Motor neuron (in vitro differentiated cells): ENCODE measurements around the gene RXRA. TPM values are rescaled to one million over a fixed set of nuclear protein-coding genes. Genes with fewer than 3 reads are reported as not detected.
A peak's percentile ranks its signal among the peaks of the same experiment; 100 is the strongest.

Experiments
- ATAC-seq, 8 experiments: fragments of 200-7000 bp; cut with Tn5 transposase; replicated peaks in 6 of 8; 2 replicates each; pipeline ENCODE4 v1.8.0; 2021; ENCODE audit warnings: mild to moderate bottlenecking in 8 of 8, moderate library complexity in 8 of 8
- H3K27ac ChIP-seq, 2 donors: fragments of 250-450 bp; sonication (Bioruptor Pico); 2 replicates each; pipeline ENCODE4 v1.9.0; 2021; ENCODE audit warnings: antibody characterized with exemption in 2 of 2, mild to moderate bottlenecking in 2 of 2, moderate library complexity in 1 of 2
- H3K4me1 ChIP-seq, 2 donors: fragments of 250-450 bp; sonication (Bioruptor Pico); replicated peaks in 1 of 2; 2 replicates each; pipeline ENCODE4 v1.6.1; 2021; ENCODE audit warnings: antibody characterized with exemption in 2 of 2, mild to moderate bottlenecking in 2 of 2, moderate library complexity in 1 of 2
- H3K4me3 ChIP-seq, 5 donors: fragments of 250-450 bp; sonication (Bioruptor Pico); 2 replicates each; pipeline ENCODE4 v1.9.0; 2021; ENCODE audit warnings: antibody characterized with exemption in 5 of 5, mild to moderate bottlenecking in 5 of 5, moderate library complexity in 4 of 5
- WGBS, 10 experiments: fragments of 450-650 bp; shearing (Covaris generic); methylation state at CpG; one replicate each; pipeline ENCODE4 v1.0.0; 2022; 5-methylcytosine and 5-hydroxymethylcytosine counted together
- in situ Hi-C, 9 experiments: fragments of 400-800 bp; cut with MboI; loops; one replicate each; pipeline ENCODE4 v1.15.0; 2021; ENCODE audit warnings: low sequenced_read_pairs in 9 of 9, low pct_unique_long_range_greater_than_20kb in 2 of 9; ENCODE audit not compliant: unreplicated experiment in 9 of 9
- total RNA-seq, 8 experiments: library from RNA; unstranded; fragments of 300-600 nt; gene quantifications; 2 replicates each; pipeline versions ENCODE4 v1.2.3 to v1.2.4, GENCODE V29; 2022

The RXRA gene
- total RNA-seq, 8 experiments from 2014 or later = 10.2 to 20.7 (median 13.3) TPM

DNA sequence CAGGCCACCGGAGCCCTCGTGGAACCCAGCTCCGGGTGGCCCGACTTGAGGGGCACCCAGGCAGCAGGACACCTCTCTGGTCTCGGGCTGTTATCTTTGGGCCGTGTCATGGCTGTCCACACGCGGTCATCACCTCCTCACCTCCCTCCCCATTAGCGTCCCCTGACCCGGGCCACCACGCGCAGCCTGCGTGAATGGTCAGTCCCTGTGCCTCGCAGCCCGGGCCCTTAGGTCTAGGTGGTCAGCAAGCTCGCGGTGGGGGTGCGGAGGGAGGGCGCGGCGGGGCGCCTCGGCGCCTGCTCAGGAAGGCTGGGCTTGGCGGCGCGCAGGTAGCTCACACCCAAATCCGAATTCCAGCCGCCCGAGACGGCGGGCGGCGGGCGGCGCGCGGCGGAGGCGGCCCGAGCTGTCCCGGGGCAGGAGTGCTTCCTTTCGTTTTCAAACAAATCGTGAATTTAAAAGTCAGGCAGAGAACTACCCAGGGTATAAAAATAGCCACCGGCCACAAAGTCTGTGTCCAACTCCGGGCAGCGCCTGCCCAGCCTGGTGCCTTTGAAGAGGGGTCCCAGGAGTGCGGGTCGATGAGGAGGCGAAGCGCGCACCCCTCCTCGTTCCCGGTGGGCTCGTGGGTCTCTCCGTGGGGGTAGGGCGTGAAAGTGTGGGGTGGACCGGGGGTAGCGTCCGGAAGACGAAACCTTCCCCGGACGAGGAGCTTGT, 1.0 kb upstream of the RXRA start:
- peaks cover 63 to 68% of the 10 kb centered on the region in 2 donors for H3K4me1 ChIP-seq
- H3K4me3 ChIP-seq = peak overlapping the region; percentile 35 to 65 (median 40)
- peak overlapping the region; percentile 87 to 89 for H3K27ac ChIP-seq
- peak; percentile 3 to 41 (median 10) for ATAC-seq
- in situ Hi-C loops = no loop called here
- WGBS, 10 experiments = 0 to 60% (median 0%) methylated on average over 1 to 2 of the region's 63 CpGs; no CpG with 5 or more reads in 7 of the 10 experiments

DNA sequence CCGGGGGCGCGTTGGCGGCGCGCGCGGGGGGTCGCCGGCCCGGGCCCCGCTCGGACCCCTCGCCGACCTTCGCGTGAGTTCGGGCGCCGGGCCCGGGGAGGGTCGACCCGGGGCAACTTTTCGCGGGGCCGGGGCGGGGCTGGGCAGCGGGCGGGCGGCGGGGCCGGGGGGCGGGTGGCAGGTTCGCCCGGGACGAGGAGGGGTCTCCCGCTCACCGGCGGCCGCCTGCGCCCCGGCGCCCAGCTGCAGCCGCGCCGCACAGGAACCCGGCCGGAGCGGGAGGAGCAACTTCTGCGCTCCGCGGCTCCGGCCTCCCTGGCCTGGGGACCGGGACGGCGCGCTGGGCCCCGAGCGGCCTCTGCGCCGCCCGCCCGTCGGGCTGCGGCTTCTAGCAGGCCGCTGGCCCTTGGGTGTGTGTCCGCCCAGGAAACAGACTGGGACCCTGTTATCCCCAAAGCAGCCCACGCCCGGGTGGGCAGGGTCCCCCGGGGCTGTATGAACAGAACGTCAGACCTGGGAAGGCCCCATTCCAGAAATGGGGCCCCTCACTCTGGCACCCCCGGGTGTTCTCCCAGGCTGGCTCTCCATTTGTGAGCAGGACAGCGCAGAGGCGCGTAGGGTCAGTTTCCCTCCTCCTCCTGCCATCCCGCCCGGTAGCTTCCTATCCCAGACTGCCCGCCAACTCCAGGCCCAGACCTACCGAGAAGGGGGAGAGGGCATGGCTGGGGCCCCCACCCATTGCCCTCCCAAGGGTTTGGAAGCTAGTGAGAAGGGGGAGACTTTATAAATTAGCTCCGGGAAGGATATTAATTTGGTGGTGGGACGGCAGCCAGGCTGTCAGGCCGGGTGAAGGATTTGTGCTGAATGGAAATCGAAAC, 708 bp downstream of the RXRA start:
- WGBS, 10 experiments = 0 to 7% (median 4%) methylated on average over 3 to 13 of the region's 83 CpGs; no CpG with 5 or more reads in 7 of the 10 experiments
- Histone ChIP-seq H3K4me1 (peaks cover 59 to 63% of the 10 kb centered on the region in 2 donors), H3K4me3 (peak overlapping the region; percentile 65 to 86 (median 72)), H3K27ac (peak overlapping the region; percentile 48 to 74)
- in situ Hi-C loops = no loop called here
- peak; percentile 2 to 34 (median 9) for ATAC-seq

GRCh38 chr9:134327671-134328231, 1.5 kb downstream of the RXRA start:
- 0 to 60% methylated on average over 1 to 3 of the region's 10 CpGs; no CpG with 5 or more reads in 8 of the 10 experiments for WGBS, 10 experiments
- Histone ChIP-seq H3K4me3 (peak overlapping the region; percentile 65 to 86 (median 72)), H3K27ac (no peak overlapping the region), H3K4me1 (peaks cover 61 to 65% of the 10 kb centered on the region in 2 donors)
- in situ Hi-C loops = no loop called here
- ATAC-seq = no peak

DNA sequence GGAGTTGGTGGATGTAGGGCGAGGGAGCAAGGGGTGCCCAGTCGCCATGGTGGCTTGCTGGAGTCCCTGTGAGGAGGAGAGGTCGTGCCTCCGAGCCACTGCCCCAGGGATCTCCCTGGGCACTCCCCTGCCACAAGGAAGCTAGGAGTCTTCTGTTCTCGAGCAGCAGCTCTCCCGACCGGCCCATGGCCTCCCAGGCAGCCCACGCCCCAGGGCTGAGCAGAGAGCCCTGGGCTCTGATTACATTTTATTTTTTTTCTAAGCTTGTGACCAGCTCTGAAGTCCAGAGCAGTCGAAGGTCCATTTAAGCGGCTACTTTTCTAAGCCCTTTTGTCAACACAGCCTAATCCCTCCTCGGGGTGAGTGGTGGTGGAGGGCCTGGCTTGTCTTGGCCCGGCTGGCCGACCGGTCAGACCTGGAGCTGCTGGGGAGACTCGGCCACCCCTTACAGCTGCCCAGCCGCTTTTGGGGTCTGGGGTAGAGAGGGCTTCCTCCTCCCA, 2.1 kb downstream of the RXRA start:
- 0 to 76% (median 16%) methylated on average over 1 to 10 of the region's 16 CpGs; no CpG with 5 or more reads in 4 of the 10 experiments for WGBS, 10 experiments
- peak overlapping the region in 1 of 2 donors; percentile 10 for H3K27ac ChIP-seq
- peak overlapping the region; percentile 65 to 86 (median 72) for H3K4me3 ChIP-seq
- in situ Hi-C loops = no loop called here
- peaks cover 66 to 72% of the 10 kb centered on the region in 2 donors for H3K4me1 ChIP-seq
- peak in 5 of 8 experiments; percentile 3 to 32 (median 9) for ATAC-seq

GRCh38 chr9:134328841-134329575, 2.8 kb downstream of the RXRA start:
- WGBS, 10 experiments = 3 to 53% (median 32%) methylated on average over 1 to 12 of the region's 31 CpGs; no CpG with 5 or more reads in 6 of the 10 experiments
- peak overlapping the region in 1 of 2 donors; percentile 10 for H3K27ac ChIP-seq
- in situ Hi-C loops = no loop called here
- H3K4me1 ChIP-seq = peaks cover 72 to 75% of the 10 kb centered on the region in 2 donors
- ATAC-seq = peak in 3 of 8 experiments; percentile 2 to 13 (median 8)
- peak overlapping the region in 4 of 5 donors; percentile 65 to 86 (median 74) for H3K4me3 ChIP-seq

- no peak overlapping the region for H3K27ac ChIP-seq
- peaks cover 72 to 74% of the 10 kb centered on the region in 2 donors for H3K4me1 ChIP-seq
- no CpG with 5 or more reads among the region's 7 CpGs for WGBS, 10 experiments
- no peak for ATAC-seq
- in situ Hi-C loops = no loop called here
- no peak overlapping the region for H3K4me3 ChIP-seq
These were observed 3.3 kb downstream of the RXRA start for GRCh38 chr9:134329576-134329855.

DNA sequence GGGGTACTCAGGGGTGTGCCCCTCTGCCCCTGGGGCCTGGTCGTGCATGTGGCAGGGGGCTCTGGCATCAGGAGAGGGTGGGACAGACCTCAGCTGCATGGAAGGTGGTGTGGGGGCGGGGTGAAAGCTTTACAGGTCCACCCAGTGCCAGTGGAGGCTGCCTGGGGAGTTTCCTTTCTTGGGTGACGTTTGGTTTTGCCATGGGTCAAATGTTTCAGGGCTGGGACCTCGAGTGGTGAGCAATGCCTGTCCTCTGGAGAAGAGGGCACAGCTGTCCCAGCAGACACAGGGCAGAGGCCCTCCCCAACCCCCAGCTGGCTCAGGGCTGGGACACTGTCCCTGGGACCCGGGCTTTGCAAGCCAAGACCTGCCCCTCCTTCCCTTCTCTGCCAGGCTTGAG, 3.6 kb downstream of the RXRA start:
- no peak for ATAC-seq
- WGBS, 10 experiments = 0% methylated on average over 1 of the region's 5 CpGs; no CpG with 5 or more reads in 9 of the 10 experiments
- Histone ChIP-seq H3K4me1 (peaks cover 71 to 73% of the 10 kb centered on the region in 2 donors), H3K27ac (no peak overlapping the region), H3K4me3 (no peak overlapping the region)
- in situ Hi-C loops = no loop called here

GRCh38 chr9:134330590-134330989, 4.3 kb downstream of the RXRA start:
- in situ Hi-C loops = no loop called here
- no peak for ATAC-seq
- WGBS, 10 experiments = 95 to 100% methylated on average over 1 to 3 of the region's 3 CpGs; no CpG with 5 or more reads in 8 of the 10 experiments
- peaks cover 64 to 72% of the 10 kb centered on the region in 2 donors for H3K4me1 ChIP-seq
- H3K4me3 ChIP-seq = no peak overlapping the region
- no peak overlapping the region for H3K27ac ChIP-seq

DNA sequence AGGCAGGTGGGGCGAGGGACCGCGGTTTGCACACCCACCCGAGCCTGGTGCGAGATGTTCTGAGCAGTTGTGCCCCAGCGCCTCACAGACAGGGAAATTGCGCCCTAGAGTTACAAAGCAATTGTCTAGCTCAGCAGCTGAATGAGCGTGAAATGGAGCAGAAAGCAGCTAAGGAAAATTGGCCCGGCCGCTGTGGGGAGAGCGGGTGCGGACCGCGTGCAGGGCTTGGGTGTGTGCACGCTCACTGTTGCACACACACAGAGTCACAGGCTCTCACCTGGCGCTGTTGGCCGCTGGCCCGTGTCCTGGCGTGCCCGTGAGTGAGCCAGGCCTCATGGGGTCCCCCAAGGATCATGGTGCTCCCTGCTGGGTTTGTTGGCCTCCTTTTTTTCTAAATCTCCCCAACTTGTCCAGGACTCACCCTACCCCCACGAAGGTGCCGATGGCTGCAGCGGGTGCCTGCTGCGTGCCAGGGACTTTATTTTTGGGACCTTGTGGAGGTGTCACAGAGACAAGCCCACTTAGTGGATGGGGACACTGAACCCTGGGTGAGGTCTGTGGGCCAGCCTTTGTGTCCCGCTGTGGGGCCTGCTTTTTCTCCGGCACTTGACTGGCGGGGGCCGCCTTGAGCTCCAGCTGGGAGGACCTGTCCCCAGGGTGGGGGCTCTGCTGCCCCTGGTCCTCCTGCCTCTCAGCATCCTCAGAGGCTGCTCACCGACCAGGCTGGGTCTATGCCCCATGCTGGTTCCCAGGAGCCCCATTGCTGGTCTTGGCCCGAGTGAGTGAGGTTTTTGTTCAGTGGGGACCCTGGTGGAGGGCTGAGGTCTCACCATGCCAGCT, 5.2 kb downstream of the RXRA start:
- peak in 1 of 8 experiments; percentile 2 for ATAC-seq
- WGBS, 10 experiments = 17 to 100% (median 86%) methylated on average over 1 to 8 of the region's 30 CpGs; no CpG with 5 or more reads in 4 of the 10 experiments
- in situ Hi-C loops = no loop called here
- Histone ChIP-seq H3K4me3 (no peak overlapping the region), H3K4me1 (peaks cover 63 to 72% of the 10 kb centered on the region in 2 donors), H3K27ac (no peak overlapping the region)

- Histone ChIP-seq H3K4me3 (no peak overlapping the region), H3K27ac (no peak overlapping the region), H3K4me1 (peaks cover 60 to 75% of the 10 kb centered on the region in 2 donors)
- ATAC-seq = no peak
- in situ Hi-C loops = no loop called here
- WGBS, 10 experiments = no CpG with 5 or more reads among the region's 13 CpGs
These were observed 6.0 kb downstream of the RXRA start for GRCh38 chr9:134332266-134332665.

DNA sequence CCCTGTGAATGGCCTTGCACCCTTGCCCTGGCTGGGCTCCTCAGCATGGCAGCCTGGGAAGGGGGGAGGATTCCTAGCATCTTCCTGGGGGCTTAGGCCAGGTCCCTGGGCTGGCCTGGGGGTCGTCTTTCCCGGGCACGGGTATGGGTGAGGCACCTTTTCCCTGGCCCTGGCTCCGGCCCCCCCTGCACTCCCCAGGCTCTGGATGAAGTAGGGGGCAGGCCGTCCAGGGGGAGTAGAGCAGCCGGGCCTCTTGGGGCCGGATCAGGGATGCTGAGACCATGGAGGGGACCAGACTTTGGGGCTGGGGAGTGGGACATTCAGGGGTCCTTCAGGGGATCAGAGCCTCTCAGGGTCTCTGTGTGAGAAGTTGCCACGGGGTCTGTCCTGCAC, 6.6 kb downstream of the RXRA start:
- H3K4me1 ChIP-seq = peaks cover 55 to 75% of the 10 kb centered on the region in 2 donors
- no peak for ATAC-seq
- in situ Hi-C loops = no loop called here
- no peak overlapping the region for H3K4me3 ChIP-seq
- H3K27ac ChIP-seq = no peak overlapping the region
- 17% methylated on average over 2 of the region's 8 CpGs; no CpG with 5 or more reads in 9 of the 10 experiments for WGBS, 10 experiments
